HG03469 (cell line): Measurements from ENCODE around the gene PRKCE.

Source experiments
- ATAC-seq: cut with Tn5 transposase; IDR thresholded peaks from one replicate; pipeline ENCODE4 v1.9.1; 2021; ENCODE audit warnings: mild to moderate bottlenecking, moderate library complexity, moderate number of reproducible peaks; ENCODE audit not compliant: unreplicated experiment

Gene PRKCE

GRCh38 chr2:45721150-45721549 lies 69.7 kb downstream of the PRKCE start:
- ATAC-seq, result no peak

- no peak for ATAC-seq
These were observed 71.0 kb downstream of the PRKCE start for GRCh38 chr2:45722477-45722876.

- no peak for ATAC-seq
These were observed 72.4 kb downstream of the PRKCE start for GRCh38 chr2:45723857-45724256.

DNA sequence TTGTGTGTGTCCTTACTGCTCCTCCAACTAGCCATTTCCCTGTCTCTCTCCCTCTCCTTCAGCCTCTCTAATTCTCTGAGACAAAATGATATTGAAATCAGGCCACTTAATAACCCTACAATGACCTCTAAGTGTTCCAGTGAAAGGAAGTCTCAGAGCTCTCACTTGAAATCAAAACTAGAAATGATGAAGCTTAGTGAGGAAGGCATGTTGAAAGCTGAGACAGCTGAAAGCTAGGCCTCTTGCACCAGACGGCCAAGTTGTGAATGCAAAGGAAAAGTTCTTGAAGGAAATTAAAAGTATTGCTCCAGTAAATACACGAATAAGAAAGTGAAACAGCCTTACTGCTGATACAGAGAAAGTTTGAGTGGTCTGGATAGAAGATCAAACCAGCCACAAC lies 72.9 kb downstream of the PRKCE start:
- ATAC-seq, result no peak

- no peak for ATAC-seq
These were observed 74.3 kb downstream of the PRKCE start for GRCh38 chr2:45725731-45726130.

DNA sequence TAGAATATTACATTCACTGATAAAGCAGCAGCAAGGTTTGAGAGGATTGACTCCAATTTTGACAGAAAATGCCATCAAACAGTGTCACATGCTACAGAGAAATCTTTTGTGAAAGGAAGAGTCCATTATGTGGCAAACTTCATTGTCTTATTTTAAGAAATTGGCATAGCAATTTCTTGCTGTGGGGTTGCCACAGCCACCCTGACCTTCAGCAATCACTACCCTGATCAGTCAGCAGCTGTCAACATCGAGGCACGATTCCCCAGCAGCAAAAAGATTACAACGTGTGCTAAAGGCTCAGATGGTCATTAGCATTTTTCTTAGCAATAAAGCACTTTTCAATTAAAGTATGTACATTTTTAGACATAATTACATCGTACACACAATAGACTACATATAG lies 74.7 kb downstream of the PRKCE start:
- no peak for ATAC-seq

GRCh38 chr2:45728458-45728942 lies 77.0 kb downstream of the PRKCE start:
- peak; percentile 75 for ATAC-seq

DNA sequence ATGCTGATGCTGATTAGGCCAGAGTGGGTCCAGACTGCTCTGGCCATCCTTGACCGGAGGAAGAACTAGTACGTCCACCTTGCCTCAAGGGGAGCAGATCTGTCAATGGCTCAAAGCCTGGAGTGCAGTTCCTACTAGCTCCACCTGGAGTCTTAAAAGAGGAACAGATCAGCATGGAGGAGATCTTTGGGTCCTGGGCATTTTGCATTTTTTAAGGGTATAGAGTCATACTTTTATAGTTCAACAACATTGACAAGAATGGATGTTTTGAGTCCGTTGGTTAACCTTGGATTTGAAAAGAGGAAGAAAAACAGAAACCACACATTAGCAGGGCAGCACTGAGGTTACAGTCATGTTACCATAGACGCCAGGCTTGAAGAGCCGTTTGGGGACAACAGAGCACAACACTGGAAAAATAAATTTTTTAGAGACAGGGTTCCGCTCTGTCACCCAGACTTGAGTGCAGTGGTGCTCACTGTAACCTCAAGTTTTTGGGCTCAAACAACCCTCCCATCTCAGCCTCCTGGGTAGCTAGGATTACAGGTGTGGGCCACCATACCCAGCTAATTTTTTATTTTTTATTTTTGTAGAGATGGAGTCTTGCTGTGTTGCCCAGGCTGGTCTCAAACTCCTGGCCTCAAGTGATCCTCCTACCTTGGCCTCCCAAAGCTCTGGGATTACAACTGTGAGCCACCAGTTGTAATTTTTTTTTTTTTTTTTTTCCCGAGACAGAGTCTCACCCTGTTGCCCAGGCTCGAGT lies 78.5 kb downstream of the PRKCE start:
- ATAC-seq, result peak; percentile 41

- no peak for ATAC-seq
These were observed 79.7 kb downstream of the PRKCE start for GRCh38 chr2:45731141-45731540.

- ATAC-seq, result no peak
These were observed 81.0 kb downstream of the PRKCE start for GRCh38 chr2:45732436-45732835.

GRCh38 chr2:45732946-45733345 lies 81.5 kb downstream of the PRKCE start:
- ATAC-seq, result no peak

DNA sequence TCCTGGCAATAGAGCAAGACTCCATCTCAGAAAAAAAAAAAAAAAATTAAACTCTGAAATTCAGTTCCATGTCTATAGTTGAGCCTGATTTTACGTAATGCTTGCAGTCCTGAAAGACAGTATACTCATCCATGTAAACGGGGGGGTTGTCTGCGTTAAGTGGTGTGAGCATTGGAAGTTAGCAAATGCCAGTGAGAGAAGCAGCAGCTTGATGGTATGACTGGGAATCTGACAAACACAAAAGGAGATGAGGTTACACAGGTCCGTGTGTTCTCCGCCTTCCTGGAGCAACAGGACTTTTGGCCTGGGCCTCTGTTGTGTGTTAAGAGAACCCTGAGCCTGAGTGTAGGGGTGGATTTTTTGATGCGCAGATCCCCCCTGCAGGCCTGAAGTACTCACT lies 82.9 kb downstream of the PRKCE start:
- ATAC-seq, result no peak

DNA sequence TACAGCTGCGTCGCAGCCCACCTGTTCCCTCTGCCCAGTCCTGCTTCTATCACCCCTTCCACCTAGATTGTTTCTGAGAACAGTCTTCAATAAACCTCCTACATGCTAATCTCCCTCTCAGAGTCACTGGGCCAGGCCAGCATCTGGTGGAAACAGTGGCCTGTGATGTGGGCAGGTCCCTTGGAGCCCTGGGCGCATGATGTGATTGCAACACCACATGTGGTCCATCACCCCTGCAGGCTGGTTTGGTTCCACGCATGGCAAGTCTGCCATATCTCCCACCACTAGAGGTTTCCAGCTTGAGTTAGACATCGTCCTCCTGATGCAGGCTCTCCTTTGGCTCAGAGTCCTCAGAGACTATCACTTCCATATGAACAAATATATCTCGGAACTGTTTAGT lies 83.5 kb downstream of the PRKCE start:
- no peak for ATAC-seq

GRCh38 chr2:45736757-45737704 lies 85.6 kb downstream of the PRKCE start:
- ATAC-seq, result no peak

GRCh38 chr2:45739796-45740485 lies 88.5 kb downstream of the PRKCE start:
- ATAC-seq, result no peak

DNA sequence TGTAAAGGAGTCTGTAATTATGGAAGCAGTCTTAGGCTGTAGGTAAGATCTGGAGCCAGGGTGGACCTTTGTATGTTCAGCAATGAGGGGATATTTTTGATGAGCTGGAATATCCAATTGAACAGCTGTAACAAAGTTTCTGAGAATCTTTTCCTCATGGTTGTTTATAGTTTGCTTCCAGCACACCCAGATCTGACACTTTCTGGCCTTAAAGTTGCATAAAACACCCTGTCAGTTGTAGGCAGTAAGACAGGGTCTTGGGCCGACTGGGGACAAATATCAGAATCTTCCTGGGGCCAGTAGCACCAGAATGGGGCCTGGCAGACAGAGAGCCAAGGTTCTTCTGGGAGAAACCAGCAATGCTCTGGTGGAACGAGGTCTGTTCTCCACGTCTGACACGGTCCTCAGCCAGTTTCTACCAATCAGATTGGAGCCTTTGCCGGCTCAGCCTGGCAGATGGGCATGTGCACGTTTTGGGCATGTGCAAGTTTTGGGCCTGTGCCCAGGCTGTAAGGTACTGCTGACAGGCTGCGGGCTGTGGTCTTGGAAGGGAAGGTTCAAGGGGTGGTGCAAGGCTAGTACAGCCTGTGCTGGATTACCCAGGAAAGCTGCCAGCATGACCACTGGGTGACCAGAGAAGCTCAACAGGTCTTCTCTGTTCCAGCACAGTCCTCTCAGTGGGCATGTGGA lies 89.8 kb downstream of the PRKCE start:
- no peak for ATAC-seq

GRCh38 chr2:45743531-45744396 lies 92.3 kb downstream of the PRKCE start:
- ATAC-seq, result no peak

DNA sequence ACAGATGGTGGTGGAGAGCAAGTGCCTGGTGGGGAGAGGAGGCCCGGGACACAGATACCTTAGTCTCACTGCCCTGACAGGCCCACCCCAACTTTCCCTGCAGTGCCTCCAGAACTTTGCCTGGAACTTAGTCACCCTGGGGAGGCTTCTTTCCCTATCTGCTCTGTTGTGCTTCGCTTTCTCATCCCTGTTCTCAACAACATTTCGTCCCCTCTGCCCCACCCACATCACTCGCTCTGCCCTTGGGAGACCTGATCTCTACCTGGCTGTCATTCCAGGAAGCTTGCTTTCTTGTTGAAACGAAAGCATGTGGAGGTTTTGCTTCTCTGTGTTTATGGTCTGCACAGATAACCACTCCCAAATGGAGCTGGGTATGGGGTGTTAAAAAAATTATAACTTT lies 93.8 kb downstream of the PRKCE start:
- ATAC-seq, result no peak

DNA sequence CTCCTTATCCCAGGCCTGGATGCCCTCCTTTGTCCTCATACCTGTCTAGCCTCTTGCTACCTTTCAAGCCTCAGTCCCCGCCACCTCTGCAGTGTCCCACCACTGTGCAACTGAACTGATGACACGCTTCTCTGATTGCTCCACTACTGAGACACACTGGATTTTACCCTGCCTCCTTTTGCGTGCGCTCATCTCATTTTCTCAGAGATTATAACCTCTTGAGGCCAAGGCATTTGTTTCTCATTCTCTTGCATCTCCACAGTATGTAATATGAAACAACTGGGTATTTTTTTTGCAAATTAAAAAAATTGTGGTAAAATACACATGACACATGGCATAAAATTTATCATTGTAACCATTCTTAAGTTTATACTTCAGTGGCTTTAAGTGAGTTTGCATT lies 95.4 kb downstream of the PRKCE start:
- no peak for ATAC-seq

DNA sequence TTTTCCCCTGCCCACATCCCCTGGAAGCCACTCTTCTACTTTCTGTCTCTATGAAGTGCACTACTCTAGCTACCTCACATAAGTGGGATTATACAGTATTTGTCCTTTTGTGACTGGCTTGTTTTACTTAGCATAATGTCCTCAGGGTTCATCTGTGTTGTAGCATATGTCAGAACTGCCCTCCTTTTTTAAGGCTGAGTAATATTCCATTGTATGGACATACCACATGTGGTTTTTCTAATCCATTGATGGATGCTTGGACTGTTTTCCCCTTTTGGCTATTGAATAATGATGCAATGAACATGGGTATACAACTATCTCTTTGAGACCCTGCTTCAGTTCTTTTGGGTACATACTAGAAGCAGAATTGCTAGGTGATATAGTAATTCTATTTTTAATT lies 95.9 kb downstream of the PRKCE start:
- ATAC-seq, result no peak
